ENCODE measurements around the gene YOD1.

YOD1 gene

GRCh38 chr1:207031632-207032264, 19.3 kb downstream of the YOD1 start:
- TF ChIP-seq TAF1 (IDR thresholded peaks at IDR 0.05; ENCODE audit: low read depth), result no peak
- no peak for TF ChIP-seq EP300 (IDR thresholded peaks at IDR 0.05; ENCODE audit: borderline replicate concordance)
- no peak for TF ChIP-seq CEBPB (IDR thresholded peaks at IDR 0.05)
- TF ChIP-seq, protein P1, sequence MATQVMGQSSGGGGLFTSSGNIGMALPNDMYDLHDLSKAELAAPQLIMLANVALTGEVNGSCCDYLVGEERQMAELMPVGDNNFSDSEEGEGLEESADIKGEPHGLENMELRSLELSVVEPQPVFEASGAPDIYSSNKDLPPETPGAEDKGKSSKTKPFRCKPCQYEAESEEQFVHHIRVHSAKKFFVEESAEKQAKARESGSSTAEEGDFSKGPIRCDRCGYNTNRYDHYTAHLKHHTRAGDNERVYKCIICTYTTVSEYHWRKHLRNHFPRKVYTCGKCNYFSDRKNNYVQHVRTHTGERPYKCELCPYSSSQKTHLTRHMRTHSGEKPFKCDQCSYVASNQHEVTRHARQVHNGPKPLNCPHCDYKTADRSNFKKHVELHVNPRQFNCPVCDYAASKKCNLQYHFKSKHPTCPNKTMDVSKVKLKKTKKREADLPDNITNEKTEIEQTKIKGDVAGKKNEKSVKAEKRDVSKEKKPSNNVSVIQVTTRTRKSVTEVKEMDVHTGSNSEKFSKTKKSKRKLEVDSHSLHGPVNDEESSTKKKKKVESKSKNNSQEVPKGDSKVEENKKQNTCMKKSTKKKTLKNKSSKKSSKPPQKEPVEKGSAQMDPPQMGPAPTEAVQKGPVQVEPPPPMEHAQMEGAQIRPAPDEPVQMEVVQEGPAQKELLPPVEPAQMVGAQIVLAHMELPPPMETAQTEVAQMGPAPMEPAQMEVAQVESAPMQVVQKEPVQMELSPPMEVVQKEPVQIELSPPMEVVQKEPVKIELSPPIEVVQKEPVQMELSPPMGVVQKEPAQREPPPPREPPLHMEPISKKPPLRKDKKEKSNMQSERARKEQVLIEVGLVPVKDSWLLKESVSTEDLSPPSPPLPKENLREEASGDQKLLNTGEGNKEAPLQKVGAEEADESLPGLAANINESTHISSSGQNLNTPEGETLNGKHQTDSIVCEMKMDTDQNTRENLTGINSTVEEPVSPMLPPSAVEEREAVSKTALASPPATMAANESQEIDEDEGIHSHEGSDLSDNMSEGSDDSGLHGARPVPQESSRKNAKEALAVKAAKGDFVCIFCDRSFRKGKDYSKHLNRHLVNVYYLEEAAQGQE (IDR thresholded peaks at IDR 0.05; ENCODE audit: low read depth), result no peak
- TF ChIP-seq ZBTB7A (IDR thresholded peaks at IDR 0.05; ENCODE audit: low read depth), result no peak
- TF ChIP-seq YY1 (IDR thresholded peaks at IDR 0.05; ENCODE audit: low read depth), result no peak
- no peak for TF ChIP-seq TCF12 (IDR thresholded peaks at IDR 0.05; ENCODE audit: low read depth)
- no peak for TF ChIP-seq CREB1 (IDR thresholded peaks at IDR 0.05; ENCODE audit: low read depth)
- TF ChIP-seq FOXM1 (IDR thresholded peaks at IDR 0.05; ENCODE audit: borderline replicate concordance, low read depth), result no peak

- TF ChIP-seq TCF12 (IDR thresholded peaks at IDR 0.05; ENCODE audit: low read depth), result no peak
- TF ChIP-seq FOXM1 (IDR thresholded peaks at IDR 0.05; ENCODE audit: borderline replicate concordance, low read depth), result no peak
- TF ChIP-seq NFIC (IDR thresholded peaks at IDR 0.05), result no peak
- no peak for TF ChIP-seq EGR1 (IDR thresholded peaks at IDR 0.05)
These were observed 20.0 kb downstream of the YOD1 start for GRCh38 chr1:207031016-207031415.

DNA sequence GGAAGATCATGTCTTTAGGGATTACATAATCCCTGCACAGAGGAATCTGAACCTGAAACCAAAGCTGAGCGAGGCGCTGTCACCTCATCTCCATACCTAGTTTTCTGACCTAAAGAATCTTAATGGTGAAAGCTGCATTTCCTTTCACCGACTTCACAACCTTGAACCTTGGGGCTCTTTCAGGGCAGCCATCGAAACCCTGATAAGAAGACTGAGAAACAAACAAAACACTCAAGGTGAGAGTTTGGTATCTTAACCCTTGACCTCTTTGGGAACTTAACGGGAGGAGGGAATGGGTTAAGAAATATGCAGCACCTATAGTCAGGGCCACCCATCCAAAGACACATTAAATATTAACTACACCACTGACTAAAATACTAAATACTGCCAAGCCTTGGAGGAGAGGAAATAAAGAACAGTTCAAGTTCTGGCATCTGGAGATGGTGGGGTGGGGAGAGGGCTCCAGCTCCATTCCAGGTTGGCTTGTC, 20.4 kb downstream of the YOD1 start:
- TF ChIP-seq NFIC (IDR thresholded peaks at IDR 0.05) (no peak), EGR1 (IDR thresholded peaks at IDR 0.05) (no peak), MAX (IDR thresholded peaks at IDR 0.05) (no peak), CEBPB (IDR thresholded peaks at IDR 0.05) (no peak)

DNA sequence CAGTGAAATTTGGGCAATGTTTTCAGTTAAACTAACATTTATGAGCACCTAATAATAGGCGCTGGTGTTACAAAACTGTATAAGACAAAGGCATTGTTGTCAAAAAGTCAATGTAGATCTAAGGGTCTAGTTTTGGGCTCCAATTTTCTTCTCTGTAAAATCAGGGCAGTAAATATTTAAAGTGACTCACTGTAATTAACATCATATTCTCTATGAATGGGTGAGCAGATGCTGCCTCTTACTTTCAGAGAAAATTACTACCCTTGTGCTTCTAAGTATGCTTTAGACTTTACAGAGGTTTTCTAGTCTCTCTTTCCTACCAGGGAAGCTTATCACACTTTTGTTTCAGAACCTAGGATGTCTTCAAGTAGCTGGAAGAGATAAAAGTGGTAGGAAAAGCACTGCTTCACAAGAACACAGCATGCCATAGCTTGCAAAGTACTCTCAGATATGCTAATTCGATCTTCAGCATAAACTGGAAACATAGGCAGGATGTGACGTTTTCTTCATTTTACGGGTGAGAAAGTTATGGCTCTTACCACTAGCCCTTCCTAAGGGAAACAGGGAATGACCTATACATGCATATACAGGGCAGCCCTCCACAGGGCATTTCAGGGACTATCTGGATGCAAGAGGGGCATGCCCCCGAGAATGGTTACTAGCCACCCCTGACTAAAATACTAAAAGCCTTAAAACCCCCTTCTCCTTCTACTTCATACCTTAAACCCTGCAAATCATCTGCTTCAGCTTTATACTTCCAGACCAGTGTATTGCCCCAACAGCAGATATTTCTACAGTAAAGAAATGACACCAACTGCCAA, 21.1 kb downstream of the YOD1 start:
- TF ChIP-seq ZBTB7A (IDR thresholded peaks at IDR 0.05; ENCODE audit: low read depth) (no peak), EP300 (IDR thresholded peaks at IDR 0.05; ENCODE audit: borderline replicate concordance) (no peak), MAX (IDR thresholded peaks at IDR 0.05) (no peak), CEBPB (IDR thresholded peaks at IDR 0.05) (no peak), FOXM1 (IDR thresholded peaks at IDR 0.05; ENCODE audit: borderline replicate concordance, low read depth) (no peak), EGR1 (IDR thresholded peaks at IDR 0.05) (no peak), CREB1 (IDR thresholded peaks at IDR 0.05; ENCODE audit: low read depth) (no peak), TAF1 (IDR thresholded peaks at IDR 0.05; ENCODE audit: low read depth) (no peak), TCF12 (IDR thresholded peaks at IDR 0.05; ENCODE audit: low read depth) (no peak)
- TF ChIP-seq, protein P1 (IDR thresholded peaks at IDR 0.05; ENCODE audit: low read depth), result no peak

GRCh38 chr1:207028884-207029650, 21.9 kb downstream of the YOD1 start:
- TF ChIP-seq NFIC (IDR thresholded peaks at IDR 0.05), result no peak
- no peak for TF ChIP-seq CREB1 (IDR thresholded peaks at IDR 0.05; ENCODE audit: low read depth)
- TF ChIP-seq, protein P1 (IDR thresholded peaks at IDR 0.05; ENCODE audit: low read depth), result no peak
- TF ChIP-seq TEAD4 (IDR thresholded peaks at IDR 0.05), result no peak
- no peak for TF ChIP-seq YY1 (IDR thresholded peaks at IDR 0.05; ENCODE audit: low read depth)
